ENCODE results near the gene MFRP.
A peak's percentile ranks its signal among the peaks of the same experiment; 100 is the strongest.

MFRP gene

DNA sequence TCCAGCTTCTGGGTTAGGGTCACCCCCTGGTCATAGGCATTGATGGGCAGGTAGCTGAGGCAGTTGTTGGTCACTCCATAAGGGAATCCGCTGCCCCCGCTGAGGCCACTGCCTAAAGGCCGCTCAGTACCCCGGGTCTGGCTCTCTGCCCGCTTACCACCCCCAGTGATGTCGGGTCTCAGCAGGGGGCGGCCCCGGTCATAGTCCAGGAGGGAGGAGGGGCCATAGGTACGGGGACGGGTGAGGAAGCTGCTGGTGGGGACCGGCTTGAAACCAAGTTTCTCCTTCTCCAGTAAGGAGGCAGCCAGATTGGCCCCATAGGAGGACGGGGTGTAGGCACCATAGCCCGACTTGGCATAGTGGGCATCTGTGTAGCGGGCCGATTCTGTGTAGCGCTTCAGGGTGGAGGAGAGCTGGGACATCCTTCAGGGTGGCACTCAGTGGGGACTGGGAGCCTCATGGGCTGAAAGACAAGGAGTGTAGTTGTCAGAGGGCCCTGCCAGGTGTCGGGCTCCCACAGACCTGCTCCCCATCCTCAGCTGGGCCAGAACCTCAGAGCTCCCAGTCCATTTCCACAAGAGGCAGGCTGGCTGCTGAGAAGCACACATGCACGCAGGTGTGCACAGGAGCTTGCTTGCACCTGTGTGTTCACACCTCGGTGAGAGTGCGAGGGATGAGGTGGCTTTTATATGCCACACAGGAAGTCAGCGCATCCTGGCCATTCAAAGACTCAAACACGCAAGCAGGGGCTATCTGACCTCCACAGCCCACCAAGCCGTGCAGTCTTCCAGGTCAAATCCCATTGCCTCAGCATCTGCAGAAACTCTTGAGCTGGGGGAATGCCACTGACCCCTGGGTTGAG lies 26.8 kb upstream of the MFRP start:
- no peak for DNase-seq (ENCODE audit: low read depth in 2 of 2)

DNA sequence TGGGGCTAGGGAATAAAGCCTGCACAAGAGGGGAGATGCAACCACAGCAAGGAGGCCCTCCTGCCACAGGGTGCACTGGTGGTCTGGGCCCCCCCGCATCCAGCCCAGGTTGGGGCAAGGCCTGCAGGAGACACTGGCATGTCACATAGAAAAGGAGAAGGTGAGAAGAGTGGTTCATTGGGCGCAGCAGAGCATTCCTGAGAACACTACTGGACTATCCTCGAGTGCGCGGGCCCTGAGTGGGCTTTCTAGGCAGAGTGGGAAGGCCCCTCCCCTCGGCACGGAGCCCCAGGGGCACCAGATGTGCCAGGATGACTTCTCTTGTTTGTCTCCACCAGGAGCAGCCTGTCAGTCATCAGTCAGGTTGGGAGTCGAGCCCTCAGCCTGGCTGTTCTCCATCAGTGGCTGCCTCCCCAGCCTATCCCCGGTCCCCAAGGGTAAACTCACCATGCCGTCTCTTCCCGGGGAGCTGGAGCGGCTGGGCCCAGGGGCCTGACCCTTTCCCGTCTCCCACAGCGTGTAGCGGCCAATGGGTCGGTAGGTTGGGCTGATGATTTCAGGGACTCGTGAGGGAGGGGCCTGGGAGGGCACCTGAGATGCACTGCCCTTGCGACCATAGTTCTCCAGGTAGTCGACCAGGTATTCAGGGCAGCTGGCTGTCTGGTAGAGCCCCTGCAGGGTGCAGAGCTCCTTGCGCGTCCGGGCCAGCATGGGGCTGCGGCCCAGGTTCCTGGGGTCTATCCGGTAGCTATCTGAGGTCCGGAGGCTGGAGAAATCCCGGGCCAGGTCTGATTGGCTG lies 26.0 kb upstream of the MFRP start:
- no peak for DNase-seq (ENCODE audit: low read depth in 2 of 2)

DNA sequence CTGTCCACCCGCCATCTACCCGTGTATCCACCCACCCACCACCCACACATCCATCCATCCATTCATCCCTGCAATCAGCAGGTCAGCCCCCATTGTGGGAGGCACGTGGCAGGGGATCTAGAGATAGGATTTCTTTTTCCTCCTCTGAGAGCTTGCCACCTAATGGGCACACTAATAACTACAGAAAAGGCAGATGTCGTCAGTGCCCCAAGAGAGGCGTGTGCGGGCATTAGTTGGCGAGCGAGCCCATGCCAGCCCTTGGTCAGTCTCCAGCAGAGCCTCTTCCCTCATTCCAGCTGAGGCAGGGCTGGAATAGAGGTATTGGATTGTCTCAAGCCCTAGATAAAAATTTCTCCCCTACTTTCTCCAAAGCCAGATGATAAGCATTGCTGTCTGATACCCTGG lies 25.3 kb upstream of the MFRP start:
- no peak for DNase-seq (ENCODE audit: low read depth in 2 of 2)

DNA sequence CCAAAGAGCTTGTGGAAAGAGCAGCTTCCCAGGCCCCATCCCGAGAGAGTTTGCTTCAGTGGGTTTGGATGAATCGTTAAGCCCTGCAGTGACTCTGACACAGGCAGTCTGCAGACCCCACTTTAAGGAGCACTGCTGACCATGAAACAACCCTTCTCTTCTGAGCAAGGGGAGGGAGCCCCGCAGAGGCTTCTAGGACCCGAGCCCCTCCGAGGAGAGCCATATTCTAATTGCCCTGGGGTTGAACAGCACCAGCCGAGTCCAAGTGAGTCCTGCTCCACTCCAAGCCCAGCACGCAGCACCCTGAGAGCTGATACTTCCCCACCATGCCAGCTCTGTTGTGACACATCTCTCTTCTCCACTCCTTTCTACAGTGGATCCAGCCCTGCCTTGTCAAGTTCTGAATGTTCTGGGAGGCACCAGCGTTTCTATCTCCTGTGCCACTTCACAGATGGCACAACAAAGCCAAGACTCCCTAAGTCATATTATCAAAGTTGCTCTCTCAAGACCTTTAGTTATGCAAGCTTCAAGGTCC lies 24.6 kb upstream of the MFRP start:
- no peak for DNase-seq (ENCODE audit: low read depth in 2 of 2)

DNA sequence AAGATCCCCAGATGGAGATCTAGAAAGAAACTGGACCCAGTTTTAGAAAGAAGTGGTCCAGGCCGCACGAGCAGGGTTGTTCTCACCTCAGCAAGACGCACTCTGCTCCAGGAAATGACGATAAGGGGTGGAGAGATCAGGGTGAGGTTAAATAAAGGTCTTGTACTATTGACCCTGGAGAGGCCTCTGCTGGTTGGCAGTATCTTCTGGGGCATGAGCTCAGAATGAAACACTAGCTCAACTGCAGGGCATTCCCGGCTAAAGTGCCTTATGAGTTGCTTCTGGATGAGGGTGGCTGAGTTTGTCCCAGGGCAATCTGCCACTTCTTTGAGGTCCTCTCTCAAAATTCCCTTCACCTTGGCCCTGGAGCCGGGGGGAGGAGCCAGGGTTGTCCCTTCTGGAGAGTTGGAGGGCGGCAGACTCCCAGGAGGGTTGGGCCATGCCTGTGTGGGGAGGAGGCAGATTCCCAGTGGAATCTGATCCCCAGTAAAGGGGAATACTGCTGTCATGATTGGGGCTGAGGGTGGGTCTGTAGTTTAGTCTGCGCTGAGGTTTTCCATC lies 24.1 kb upstream of the MFRP start:
- no peak for DNase-seq (ENCODE audit: low read depth in 2 of 2)

DNA sequence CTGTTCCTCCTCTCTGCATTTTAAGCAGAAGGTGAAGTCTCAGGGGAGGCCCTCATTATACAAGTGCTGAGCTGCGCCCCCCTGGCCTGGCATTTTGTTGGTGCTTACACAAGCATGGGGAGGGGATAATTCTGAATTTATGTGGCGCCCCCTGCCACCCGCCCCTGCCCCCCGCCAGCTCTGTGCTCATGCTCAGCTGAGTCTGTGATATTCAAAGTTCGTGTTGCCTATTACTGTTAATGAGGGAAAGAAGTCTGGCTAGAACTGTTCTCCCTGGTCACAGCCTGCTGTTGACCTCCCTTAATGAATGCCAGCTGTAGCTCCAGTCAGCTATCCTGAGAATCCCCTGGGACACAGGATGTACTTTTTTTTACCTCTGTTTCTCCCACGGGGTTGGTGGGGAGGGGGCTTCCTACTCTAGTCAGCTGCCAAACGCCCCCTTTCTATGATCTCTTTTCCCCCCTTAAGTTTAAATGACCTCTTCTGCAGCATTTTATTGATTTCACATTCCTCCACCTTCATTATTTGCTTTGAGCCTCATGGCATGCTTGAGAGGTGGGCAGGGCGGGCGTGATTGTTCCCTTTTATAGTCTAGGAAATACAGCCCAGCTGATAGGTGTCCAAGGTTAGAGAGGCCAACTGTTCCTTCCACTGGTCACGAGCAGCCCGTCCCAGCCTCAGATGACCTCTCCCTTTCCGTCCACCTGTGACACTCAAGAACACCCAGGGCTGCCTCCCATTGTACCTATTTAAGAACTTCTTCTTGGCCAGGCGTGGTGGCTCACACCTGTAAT lies 22.8 kb upstream of the MFRP start:
- no peak for DNase-seq (ENCODE audit: low read depth in 2 of 2)

DNA sequence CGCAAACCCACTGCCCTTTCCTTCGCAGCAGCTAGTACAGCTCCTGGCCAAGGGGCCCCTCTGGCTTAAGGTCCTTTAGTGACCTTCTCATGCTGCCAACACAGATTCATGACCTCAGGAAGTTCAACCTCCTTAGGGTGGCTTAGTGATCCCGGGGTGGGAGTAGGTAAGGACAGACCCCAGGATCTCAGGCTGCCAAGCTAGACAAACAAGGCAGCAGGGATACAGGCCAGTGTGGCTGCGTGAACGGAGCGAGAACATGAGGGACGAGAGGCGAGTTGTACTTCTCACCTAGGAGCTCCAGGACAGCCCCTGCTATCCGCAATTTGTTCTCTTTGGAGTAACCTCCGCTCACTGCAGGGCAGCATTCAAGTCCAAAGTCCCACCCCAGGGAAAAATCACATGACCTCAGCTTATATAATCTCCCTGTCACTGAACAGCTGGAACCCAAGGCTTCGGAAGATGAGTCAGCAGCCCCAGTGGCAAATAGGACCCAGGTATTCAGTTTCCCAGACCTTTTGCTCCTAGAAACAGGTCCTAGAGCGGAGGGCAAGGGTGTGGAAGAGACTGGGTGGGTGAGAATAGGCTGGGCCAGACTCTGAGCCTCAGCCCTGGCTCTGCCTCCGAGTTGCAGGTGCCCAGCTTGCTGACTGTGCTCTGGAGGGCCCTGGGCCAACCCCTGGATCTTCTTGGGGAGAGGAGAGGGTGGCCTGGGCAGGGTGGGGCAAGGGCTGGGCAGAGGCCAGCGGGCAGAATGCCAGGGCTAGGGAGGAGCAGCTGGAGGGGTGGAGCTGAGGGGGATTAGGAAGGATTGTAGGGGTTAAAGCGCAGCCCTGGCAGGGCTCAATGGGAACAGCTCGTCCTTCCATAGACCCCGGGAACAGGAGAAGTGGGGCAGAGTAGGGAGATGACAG lies 21.9 kb upstream of the MFRP start:
- DNase-seq (ENCODE audit: low read depth in 2 of 2) = no peak

DNA sequence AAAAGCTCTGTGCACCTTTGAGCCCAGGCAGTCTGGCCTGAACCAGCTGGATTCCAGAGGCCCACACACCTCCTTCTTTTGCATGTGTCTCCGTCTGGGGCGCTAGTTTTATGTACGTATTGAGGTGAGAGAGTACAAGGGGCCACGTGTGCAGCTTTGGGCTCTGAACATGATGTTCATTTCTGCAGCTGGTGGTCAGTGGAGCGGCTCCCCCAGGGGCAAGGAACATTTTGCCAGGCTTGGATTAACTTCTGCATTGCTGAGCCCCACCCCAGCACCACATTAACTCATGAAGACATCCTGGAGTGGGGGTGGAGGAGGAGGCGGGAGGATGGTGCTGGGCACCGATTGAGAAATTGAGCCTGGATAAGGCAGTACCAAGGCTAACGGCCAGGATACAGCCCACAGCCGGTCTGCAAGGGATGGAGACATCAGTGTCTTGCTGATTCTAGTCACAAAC lies 21.2 kb upstream of the MFRP start:
- DNase-seq (ENCODE audit: low read depth in 2 of 2) = no peak

DNA sequence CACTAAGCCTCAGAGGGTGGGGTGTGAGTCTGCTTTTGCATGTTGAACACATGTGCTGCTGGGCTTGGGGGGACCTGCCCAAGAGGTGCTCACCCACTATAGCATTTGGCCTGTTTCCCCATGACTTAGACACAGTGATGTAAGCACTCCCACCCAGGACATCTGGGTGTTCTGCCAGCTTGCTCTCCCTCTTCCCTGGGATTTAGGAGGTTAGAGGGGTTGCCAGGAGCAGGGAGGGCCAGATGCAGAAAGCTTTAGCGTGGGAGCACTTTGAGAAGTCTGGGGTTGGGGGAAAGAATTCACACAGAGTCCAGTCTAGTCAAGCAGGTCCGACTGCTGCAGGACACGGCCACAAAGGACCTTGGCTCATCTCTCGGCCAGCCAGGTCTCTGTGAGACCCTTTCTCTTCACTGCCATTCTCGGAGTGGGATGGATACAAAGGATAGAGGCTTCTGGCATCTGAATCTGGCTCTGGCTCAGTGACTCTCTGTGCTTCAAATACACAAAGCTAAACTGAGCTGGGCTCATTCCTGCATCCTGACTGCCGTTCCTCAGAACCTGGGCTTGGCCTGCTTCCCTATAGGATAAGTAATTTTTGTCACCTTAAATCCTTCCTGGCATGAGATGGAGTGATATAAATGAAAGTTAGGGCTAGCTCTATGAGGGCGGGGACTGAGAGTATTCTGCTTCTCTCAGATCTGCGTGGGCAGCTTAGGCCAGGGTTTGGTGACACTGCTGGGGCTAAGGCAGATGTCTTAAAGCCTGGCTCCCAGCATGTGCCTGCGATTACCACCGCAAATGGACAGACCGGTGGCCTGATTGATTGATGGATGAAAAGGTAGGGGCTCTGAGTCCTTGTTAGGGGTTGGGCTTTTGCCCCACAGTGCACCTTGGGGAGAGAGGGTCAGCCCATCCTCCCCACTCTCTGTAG lies 20.4 kb upstream of the MFRP start:
- DNase-seq (ENCODE audit: low read depth in 2 of 2) = no peak

DNA sequence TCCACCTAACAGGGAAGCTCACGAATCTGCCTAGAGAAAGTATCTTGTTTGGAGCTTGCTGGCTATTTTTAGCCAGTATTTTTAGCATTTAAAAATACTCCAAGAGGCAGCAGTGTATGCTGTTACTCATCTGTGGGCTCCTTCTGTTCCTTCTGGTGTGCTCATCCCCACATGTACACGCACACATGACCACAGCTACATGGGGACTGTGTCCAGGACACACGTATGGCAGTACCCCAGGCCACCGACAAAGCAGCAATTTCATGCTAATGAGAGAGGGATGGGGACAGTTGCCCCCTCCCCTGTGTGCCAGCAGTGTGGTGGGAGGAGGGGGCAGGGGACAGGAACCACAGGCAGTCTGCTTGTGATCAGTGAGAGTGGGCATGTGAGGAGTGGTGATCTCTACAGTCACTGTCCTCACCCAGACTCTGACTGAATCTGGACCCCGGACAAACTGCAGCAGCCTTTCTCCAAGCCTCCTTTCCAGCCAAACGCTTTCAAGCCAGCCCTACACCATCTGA lies 18.6 kb upstream of the MFRP start:
- DNase-seq (ENCODE audit: low read depth in 2 of 2) = no peak

DNA sequence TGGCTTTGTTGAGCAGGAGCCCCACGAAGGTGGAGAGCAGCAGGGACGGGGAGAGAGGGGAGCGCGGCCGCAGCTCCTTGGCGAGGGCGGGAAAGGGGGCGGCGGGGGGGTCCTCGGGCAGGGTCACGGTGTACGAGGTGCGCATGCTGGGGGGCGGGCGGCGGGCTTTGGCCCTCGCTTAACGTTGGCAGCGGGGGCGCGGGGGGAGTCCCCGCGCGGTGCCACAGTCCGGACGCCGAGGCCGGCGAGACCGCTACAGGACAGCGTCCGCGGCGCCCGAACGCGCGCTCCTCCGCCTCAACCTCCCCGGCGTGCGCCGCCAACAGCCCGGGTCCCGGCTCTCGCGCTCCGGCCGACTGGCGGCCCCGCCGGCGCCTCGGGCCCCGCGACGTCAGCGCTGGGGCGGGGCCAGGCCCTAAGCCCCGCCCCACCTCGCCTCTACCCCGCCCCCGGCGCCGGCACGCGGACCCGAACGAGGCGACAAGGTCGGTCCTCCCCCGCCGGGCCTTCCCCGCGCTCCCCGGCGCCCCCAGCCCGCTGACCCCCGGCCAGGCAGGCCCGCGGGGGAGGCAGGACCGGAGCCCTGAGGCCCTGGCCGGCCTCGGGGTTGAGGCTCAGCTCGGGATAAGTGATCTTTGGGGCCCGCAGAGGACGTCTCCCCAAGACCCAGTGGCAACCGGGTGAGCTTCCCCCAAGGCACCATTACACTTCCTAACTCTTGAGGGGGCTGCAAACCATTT lies 17.5 kb upstream of the MFRP start:
- peak; percentile 9 to 42 for DNase-seq (ENCODE audit: low read depth in 2 of 2)

DNA sequence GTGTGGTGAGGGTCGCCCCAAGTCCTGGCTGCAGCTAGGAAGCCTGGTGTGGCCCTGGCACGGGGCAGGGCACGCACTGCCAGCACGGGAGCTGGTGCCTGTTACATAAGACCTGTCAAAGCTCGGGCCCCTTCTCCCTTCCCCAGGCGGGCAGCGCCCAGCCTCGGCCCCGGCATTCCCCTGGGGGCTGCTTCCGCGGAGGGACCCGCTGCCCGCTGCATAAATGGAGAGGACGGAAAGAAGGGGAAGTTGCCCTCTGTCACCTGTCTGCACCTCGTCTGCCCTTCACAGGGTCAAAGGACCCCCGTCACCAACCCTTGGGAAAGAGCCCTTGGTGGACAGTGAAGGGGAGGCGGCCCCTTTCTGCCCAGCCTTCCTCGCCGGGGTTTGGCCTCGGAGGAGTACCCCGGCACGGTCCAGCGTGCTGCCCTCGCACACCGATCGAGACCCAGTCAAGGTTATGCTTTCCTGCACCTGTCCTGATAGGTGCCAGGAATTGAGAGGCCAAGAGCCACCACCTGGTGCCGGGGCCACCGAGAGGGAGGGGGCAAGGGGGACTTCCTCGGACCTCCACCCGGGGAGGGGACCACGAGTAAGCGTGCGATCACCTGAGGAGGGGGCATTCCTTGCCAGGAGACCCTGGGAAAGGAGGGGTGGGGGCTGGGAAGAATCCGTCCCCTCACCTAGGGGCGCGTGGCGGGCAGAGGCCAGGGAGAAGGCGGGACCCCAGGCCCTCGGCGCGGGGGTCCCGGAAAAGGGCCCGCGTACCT lies 16.8 kb upstream of the MFRP start:
- DNase-seq (ENCODE audit: low read depth in 2 of 2) = no peak

DNA sequence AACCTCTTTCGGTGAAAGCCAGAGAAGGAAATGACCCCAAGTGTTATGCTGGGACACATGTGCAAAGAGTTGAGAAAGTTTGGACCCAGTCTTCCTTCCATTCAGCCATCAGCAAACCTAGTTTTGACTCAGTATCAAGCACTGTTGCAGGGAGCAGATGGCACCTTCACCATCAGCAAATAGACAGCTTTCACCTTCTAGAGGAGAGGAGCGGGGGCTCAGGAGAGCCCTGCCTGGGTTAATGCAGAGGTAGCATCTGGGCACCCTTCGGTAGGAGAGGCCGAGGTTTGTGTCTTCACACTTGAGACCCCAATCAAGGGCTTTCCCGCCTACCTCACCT lies 16.2 kb upstream of the MFRP start:
- no peak for DNase-seq (ENCODE audit: low read depth in 2 of 2)

DNA sequence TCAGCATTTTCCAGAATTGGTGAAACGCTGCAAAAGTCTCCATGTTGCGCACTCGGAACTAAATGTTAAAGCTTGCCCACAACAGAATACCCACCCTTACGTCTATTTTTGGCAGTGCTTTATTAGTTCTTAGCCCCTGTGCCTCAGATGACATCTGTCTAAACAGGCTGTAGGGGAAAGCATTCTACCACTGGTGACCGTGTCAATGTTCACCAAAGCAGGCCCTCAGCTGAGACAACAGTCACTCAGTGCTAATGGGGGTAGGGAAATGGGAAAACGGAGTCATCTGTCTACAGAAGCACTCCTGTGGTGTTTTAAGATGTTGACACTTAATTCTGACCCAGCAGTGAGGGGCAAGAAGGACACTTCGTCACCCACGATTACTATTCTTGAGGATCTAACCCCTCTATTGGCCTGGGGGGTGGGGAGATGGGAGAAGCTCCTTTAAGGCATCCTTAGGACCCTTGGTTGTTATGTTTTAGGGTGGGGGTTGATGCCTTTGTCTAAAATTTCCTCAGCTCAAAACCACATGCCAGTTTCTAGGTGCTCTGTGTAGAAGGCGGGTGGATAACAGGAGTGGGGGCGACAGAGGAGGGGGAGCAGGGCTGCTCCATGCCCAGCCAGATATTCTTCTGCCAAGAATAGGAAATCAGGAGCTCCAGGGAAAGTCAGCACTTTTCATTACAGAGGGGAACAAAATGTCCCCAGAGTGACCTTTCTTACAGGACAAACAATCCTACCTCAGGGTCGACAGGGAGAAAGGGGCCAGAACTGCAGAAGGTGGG lies 15.6 kb upstream of the MFRP start:
- no peak for DNase-seq (ENCODE audit: low read depth in 2 of 2)

DNA sequence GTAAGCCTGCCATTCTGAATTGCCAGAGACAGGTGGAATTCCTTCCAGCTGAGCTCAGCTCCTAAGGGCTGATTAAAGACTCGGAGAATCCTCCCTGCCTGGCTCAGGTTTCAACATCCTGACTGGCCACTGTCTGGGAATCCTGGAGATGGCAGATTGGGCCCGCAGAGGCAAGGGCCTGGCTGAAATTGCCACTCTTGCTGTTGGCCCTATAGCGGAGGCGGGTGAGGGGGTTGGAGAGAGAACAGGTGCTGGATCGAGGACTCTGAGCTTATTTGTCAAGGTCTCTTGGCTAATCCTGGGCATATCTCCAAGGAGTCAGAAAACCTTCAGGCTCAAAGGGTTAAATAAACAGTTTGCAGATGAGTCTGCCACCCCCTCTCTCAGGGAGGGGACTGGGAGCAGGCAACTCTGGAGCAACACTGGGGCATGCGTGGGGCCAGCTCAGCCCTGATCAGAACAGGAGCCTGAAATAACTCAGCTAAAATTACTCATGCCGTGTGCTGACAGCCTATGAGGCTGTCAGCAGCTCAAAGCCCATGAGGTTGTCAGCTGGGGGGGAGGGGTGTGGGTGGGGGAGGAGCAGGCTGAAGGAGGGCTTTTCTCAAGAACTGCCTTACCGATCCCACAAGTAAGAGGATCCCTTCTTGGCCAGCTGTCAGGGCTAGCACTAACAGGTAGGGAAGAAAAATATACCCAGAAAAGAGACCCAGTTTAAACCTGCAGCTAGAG lies 14.7 kb upstream of the MFRP start:
- no peak for DNase-seq (ENCODE audit: low read depth in 2 of 2)

All from stimulated activated CD4-positive, alpha-beta T cell treated with anti-CD3 and anti-CD28 coated beads, Interleukin-1b, Interleukin-23, amount 100 ng/mL, for 1 hour (primary cell).